ENCODE measurements around the gene NCAM1.
"Not testable (repeated sequence)": the region's sequence is repeated elsewhere in the genome, so short reads cannot be mapped to it uniquely, and the experiment has no call there.

Gene NCAM1

GRCh38 chr11:113276466-113276865, 315.2 kb downstream of the NCAM1 start:
- DNase-seq (ENCODE audit: low spot score), result no peak

- DNase-seq (ENCODE audit: low spot score), result no peak
Observed at GRCh38 chr11:113277907-113278306, 316.7 kb downstream of the NCAM1 start.

GRCh38 chr11:113278481-113278880, 317.3 kb downstream of the NCAM1 start:
- DNase-seq (ENCODE audit: low spot score), result no peak

- no peak for DNase-seq (ENCODE audit: low spot score)
Observed at GRCh38 chr11:113278925-113279324, 317.7 kb downstream of the NCAM1 start.

GRCh38 chr11:113279591-113279990, 318.4 kb downstream of the NCAM1 start:
- no peak for DNase-seq (ENCODE audit: low spot score)

GRCh38 chr11:113281052-113281725, 320.0 kb downstream of the NCAM1 start:
- no peak for DNase-seq (ENCODE audit: low spot score)

- DNase-seq (ENCODE audit: low spot score), result no peak
Observed at GRCh38 chr11:113282898-113283437, 321.7 kb downstream of the NCAM1 start.

- DNase-seq (ENCODE audit: low spot score), result no peak
Observed at GRCh38 chr11:113283881-113284280, 322.7 kb downstream of the NCAM1 start.

GRCh38 chr11:113286009-113286408, 324.8 kb downstream of the NCAM1 start:
- DNase-seq (ENCODE audit: low spot score), result no peak

GRCh38 chr11:113286509-113287497, 325.6 kb downstream of the NCAM1 start:
- DNase-seq (ENCODE audit: low spot score), result no peak

GRCh38 chr11:113287801-113288200, 326.6 kb downstream of the NCAM1 start:
- no peak for DNase-seq (ENCODE audit: low spot score)

GRCh38 chr11:113288286-113288863, 327.2 kb downstream of the NCAM1 start:
- DNase-seq (ENCODE audit: low spot score), result no peak

GRCh38 chr11:113289431-113290187, 328.4 kb downstream of the NCAM1 start:
- peak; percentile 55 for DNase-seq (ENCODE audit: low spot score)

- no peak for DNase-seq (ENCODE audit: low spot score)
Observed at GRCh38 chr11:113293936-113294335, 332.7 kb downstream of the NCAM1 start.

- DNase-seq (ENCODE audit: low spot score), result no peak
Observed at GRCh38 chr11:113295993-113296392, 334.8 kb downstream of the NCAM1 start.

- DNase-seq (ENCODE audit: low spot score), result no peak
Observed at GRCh38 chr11:113296447-113297205, 335.4 kb downstream of the NCAM1 start.

GRCh38 chr11:113298496-113298895, 337.3 kb downstream of the NCAM1 start:
- DNase-seq (ENCODE audit: low spot score), result not testable (repeated sequence)

GRCh38 chr11:113304916-113305315, 343.7 kb downstream of the NCAM1 start:
- no peak for DNase-seq (ENCODE audit: low spot score)

GRCh38 chr11:113305440-113306336, 344.5 kb downstream of the NCAM1 start:
- DNase-seq (ENCODE audit: low spot score), result peak; percentile 64

GRCh38 chr11:113308601-113309000, 347.4 kb downstream of the NCAM1 start:
- no peak for DNase-seq (ENCODE audit: low spot score)
